BJ (cell line): ENCODE measurements around the gene UMAD1. TPM values are rescaled to one million over a fixed set of nuclear protein-coding genes. Genes with fewer than 3 reads are reported as not detected.
A peak's percentile ranks its signal among the peaks of the same experiment; 100 is the strongest.

Source experiments
- CTCF ChIA-PET: fragments of 350-600 bp; formaldehyde crosslinking; extraction: SDS; loops from one replicate; lab custom pipeline; 2021; ENCODE audit warnings: antibody characterized with exemption, inconsistent platforms; lab: Yijun Ruan, JAX
- POLR2A ChIA-PET: fragments of 300-600 bp; sonication (Branson Sonifier 250); formaldehyde crosslinking; extraction: SDS; loops from one replicate; lab custom pipeline; 2021; ENCODE audit warnings: antibody characterized with exemption; lab: Charles Lee
- DNase-seq: peaks from one replicate; pipeline ENCODE4 v3.0.0-alpha.2; 2011; ENCODE audit warnings: low read depth
- H3K27me3 ChIP-seq: 2 replicates; pipeline ENCODE4 v1.6.0; 2011; ENCODE audit warnings: low read length; ENCODE audit not compliant: control insufficient read depth, insufficient read depth
- H3K36me3 ChIP-seq: 2 replicates; pipeline ENCODE4 v1.5.1; 2011; ENCODE audit warnings: low read length; ENCODE audit not compliant: control insufficient read depth, insufficient read depth
- H3K4me3 ChIP-seq: 2 replicates; pipeline ENCODE4 v1.5.1; 2011; ENCODE audit warnings: low read depth, mild to moderate bottlenecking, control low read depth, low read length
- polyA plus RNA-seq: library from polyadenylated mRNA; depleted of rRNA; stranded (reverse); fragments of >200 nt; gene quantifications from 2 replicates; pipeline ENCODE4 v1.2.3, GENCODE V29; 2011
- TF ChIP-seq, protein P1 (sequence below): IDR thresholded peaks from 2 replicates; pipeline ENCODE4 v1.5.1; 2011; ENCODE audit warnings: low read depth, mild to moderate bottlenecking, control low read depth, inconsistent platforms, low read length, moderate library complexity; ENCODE audit not compliant: insufficient read depth

Gene UMAD1
- polyA plus RNA-seq, 1 experiment: 10.1 TPM

DNA sequence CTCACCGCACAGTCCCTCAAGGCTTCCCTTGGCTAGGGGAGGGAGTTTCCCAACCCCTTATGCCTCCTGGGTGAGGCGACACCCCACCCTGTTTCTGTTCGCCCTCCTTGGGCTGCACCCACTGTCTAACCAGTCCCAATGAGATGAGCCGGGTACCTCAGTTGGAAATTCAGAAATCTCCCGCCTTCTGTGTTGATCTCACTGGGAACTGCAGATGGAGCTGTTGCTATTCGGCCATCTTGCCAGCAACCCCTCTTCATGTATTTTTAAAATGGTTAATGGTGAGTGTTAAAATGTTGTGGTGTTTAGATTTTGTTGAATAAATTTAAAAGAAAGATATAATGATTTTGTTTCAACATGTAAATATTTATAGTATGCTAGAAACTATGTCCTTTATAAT is 22.0 kb downstream of the UMAD1 start:
- TF ChIP-seq, protein P1, sequence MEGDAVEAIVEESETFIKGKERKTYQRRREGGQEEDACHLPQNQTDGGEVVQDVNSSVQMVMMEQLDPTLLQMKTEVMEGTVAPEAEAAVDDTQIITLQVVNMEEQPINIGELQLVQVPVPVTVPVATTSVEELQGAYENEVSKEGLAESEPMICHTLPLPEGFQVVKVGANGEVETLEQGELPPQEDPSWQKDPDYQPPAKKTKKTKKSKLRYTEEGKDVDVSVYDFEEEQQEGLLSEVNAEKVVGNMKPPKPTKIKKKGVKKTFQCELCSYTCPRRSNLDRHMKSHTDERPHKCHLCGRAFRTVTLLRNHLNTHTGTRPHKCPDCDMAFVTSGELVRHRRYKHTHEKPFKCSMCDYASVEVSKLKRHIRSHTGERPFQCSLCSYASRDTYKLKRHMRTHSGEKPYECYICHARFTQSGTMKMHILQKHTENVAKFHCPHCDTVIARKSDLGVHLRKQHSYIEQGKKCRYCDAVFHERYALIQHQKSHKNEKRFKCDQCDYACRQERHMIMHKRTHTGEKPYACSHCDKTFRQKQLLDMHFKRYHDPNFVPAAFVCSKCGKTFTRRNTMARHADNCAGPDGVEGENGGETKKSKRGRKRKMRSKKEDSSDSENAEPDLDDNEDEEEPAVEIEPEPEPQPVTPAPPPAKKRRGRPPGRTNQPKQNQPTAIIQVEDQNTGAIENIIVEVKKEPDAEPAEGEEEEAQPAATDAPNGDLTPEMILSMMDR: peak; percentile 39; the same call in 1 of the 2 replicates
- Histone ChIP-seq H3K4me3 (no peak overlapping the region), H3K27me3 (no peaks in the 10 kb centered on the region), H3K36me3 (no peaks in the 10 kb centered on the region)
- DNase-seq: no peak
- ChIA-PET POLR2A (no interaction called here), CTCF (interaction anchor here (1.3 kb wide), 1 partner anchor 9 kb away, joined by 3 read pairs; no protein-coding TSS in a partner anchor)

DNA sequence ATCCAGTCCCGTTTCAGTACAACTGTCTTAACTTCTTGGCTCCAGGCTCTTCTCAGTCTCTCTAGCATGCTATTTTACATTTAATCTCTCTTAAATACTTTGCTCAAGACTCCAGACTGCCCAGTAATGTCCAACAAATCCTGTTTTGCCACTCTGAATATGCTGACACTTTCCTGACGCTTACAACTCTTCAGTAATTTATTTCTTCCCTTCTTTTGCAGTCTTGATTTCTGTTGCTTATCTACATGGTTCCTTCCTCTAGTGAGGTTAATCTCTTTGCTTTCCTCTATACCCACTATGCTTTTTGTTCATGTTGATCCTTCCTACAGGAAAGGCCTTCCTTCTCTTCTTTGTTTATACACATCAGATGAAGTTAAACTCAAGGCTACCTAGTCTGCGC is 23.7 kb downstream of the UMAD1 start:
- CTCF ChIA-PET: no interaction called here
- TF ChIP-seq, protein P1: no peak
- no peak for DNase-seq
- no peaks in the 10 kb centered on the region for H3K27me3 ChIP-seq
- POLR2A ChIA-PET: no interaction called here
- H3K4me3 ChIP-seq: no peak overlapping the region
- no peaks in the 10 kb centered on the region for H3K36me3 ChIP-seq

DNA sequence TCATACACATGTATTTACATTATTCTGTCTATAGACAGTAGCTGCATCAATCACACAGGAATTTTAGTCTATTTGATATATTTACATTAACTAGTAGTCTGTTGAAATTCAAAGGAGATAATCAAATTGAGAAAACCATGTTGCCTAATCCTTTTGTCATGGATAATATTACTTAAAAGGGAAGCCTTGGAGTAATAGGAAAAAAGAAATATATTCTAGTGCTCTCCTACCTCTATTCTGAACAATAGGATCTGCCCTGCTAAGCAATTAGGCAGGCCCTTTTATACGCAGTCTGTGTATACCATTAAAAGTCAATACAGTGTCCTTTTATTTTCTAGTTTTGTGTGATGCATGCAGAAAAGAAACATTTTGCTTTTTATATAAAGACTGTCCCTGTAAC is 24.5 kb downstream of the UMAD1 start:
- H3K36me3 ChIP-seq: no peaks in the 10 kb centered on the region
- ChIA-PET POLR2A (no interaction called here), CTCF (interaction anchor here (0.6 kb wide), 1 partner anchor 561 kb away, joined by 4 read pairs; no protein-coding TSS in a partner anchor)
- TF ChIP-seq, protein P1: no peak
- H3K4me3 ChIP-seq: no peak overlapping the region
- DNase-seq: no peak
- no peaks in the 10 kb centered on the region for H3K27me3 ChIP-seq

DNA sequence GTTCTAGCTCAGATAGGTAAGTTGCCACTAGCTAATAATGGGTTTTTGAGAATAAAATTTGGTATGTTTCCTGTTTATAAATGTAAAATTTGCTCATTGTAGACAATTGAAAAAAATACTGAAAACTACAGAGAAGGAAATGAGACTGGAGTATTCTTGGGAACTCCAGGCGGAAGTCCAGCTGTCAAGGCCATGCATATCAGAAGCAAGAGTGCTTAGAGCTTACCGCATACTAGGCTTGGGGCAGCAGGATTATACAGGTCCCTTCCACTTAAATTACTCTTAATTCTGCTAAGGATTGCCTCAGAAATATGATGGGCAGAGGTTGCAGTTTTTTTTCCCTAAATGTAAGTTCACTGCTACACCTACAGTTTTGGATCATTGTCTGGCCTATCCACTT is 26.6 kb downstream of the UMAD1 start:
- DNase-seq: no peak

DNA sequence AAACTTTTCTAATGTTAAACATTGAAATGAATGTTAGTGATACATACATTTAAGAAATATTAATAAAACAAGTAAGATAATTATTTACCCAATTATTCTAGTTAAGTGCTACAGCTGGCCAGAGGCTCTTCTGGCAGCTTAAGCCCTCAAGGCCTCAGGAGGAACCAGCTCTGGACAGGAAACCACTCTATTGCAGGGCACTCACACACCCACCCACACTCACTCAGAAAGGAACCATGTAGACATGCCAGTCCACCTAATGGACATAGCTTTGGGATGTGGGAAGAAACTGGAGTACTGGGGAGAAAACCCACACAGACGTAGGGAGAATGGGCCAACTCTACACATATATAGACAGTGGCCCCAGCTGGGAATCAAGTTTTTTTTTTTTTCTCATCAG is 28.2 kb downstream of the UMAD1 start:
- H3K27me3 ChIP-seq: no peaks in the 10 kb centered on the region
- no peak for DNase-seq
- no peak overlapping the region for H3K4me3 ChIP-seq
- TF ChIP-seq, protein P1: no peak
- no peaks in the 10 kb centered on the region for H3K36me3 ChIP-seq
- ChIA-PET POLR2A (no interaction called here), CTCF (no interaction called here)

More for the DNA sequence above, 26.6 kb downstream of the UMAD1 start:
- no peaks in the 10 kb centered on the region for H3K36me3 ChIP-seq
- no peaks in the 10 kb centered on the region for H3K27me3 ChIP-seq
- H3K4me3 ChIP-seq: no peak overlapping the region
- CTCF ChIA-PET: interaction anchor here (1.4 kb wide), 1 partner anchor 523 kb away, joined by 4 read pairs; no protein-coding TSS in a partner anchor
- POLR2A ChIA-PET: no interaction called here
- TF ChIP-seq, protein P1: no peak
